Adrenal gland (tissue), 12 donors: ENCODE measurements around the gene RNU6-9. TPM values are rescaled to one million over a fixed set of nuclear protein-coding genes. Genes with fewer than 3 reads are reported as not detected.
"Not testable (repeated sequence)": the region's sequence is repeated elsewhere in the genome, so short reads cannot be mapped to it uniquely, and the experiment has no call there.

Experiments used
- DNase-seq, 7 donors: peaks; one replicate each; pipeline ENCODE4 v3.0.0-alpha.2; 2019 to 2020
- H3K27ac ChIP-seq, 5 donors: fragments of 200-600 bp; sonication (generic) in 4 of 5; 1 replicate in 3 of 5; 2 replicates in 2 of 5; pipeline versions ENCODE4 v1.5.1 to v1.8.0; 2016 to 2020; ENCODE audit warnings: mild to moderate bottlenecking in 1 of 5
- H3K27me3 ChIP-seq: fragments of 200-600 bp; 2 replicates; pipeline ENCODE4 v1.8.0; 2021
- H3K36me3 ChIP-seq, 2 donors: fragments of 200-600 bp; replicated peaks in 1 of 2; 1 replicate in 1 of 2; 2 replicates in 1 of 2; pipeline versions ENCODE4 v1.5.1 to v1.8.0; 2018 to 2022
- H3K4me1 ChIP-seq, 2 donors: fragments of 200-600 bp; replicated peaks in 1 of 2; 1 replicate in 1 of 2; 2 replicates in 1 of 2; pipeline versions ENCODE4 v1.5.1 to v1.8.0; 2018 to 2021
- H3K4me3 ChIP-seq, 4 donors: fragments of 200-600 bp; sonication (generic) in 3 of 4; one replicate each; pipeline ENCODE4 v1.5.1; 2016 to 2018
- H3K9me3 ChIP-seq, 3 donors: fragments of 200-600 bp; sonication (generic) in 1 of 3; replicated peaks in 1 of 3; 1 replicate in 2 of 3; 2 replicates in 1 of 3; pipeline versions ENCODE4 v1.5.1 to v1.8.0; 2016 to 2021
- POLR2A ChIP-seq, 2 donors: fragments of 450-650 bp; IDR thresholded peaks; one replicate each; pipeline ENCODE4 v1.6.1; 2017; ENCODE audit warnings: antibody characterized with exemption in 2 of 2, mild to moderate bottlenecking in 2 of 2, moderate library complexity in 1 of 2
- WGBS, 4 donors: extraction: QIAGEN DNeasy Blood & Tissue Kit in 2 of 4; methylation state at CpG; one replicate each; pipeline versions ENCODE4 v1.1.5 to v1.1.7; 2013 to 2017; 5-methylcytosine and 5-hydroxymethylcytosine counted together
- intact Hi-C, 2 donors: fragments of 100-400 bp; cut with DNase I; formaldehyde crosslinking; loops; one replicate each; pipeline versions ENCODE4 v1.14.1 to v1.15.0; 2022 to 2023
- polyA plus RNA-seq, 3 donors: library from polyadenylated mRNA; stranded (reverse); fragments of 200-250 nt in 2 of 3; fragments of 350-450 nt in 1 of 3; fragmentation: Illumina TruSeq in 1 of 3; extraction: RNeasy Lipid Tissue Mini Kit (QIAGEN cat#74804) in 1 of 3; gene quantifications; one replicate each; pipeline ENCODE4 v1.2.3, GENCODE V29; 2013 to 2014
- total RNA-seq, 9 donors: library from RNA; depleted of rRNA in 4 of 9; stranded (reverse); fragments of >200 nt in 4 of 9; fragments of 120-200 nt in 1 of 9; fragmentation: NEBNext Ultra II Directional in 1 of 9; extraction: Animal tissue kit (Norgen Biotek cat#: 25700) in 1 of 9; gene quantifications; one replicate each; pipeline versions ENCODE4 v1.1.0 to v1.2.4, GENCODE V29; 2013 to 2023
- TF ChIP-seq, protein P1 (sequence below), 6 experiments: fragments of 450-650 bp in 4 of 6; fragments of 200-600 bp in 2 of 6; sonication (generic) in 1 of 6; IDR thresholded peaks; 1 replicate in 5 of 6; 2 replicates in 1 of 6; pipeline versions ENCODE4 v1.5.1 to v1.8.0; 2016 to 2021; ENCODE audit warnings: antibody characterized with exemption in 6 of 6, mild to moderate bottlenecking in 2 of 6, moderate library complexity in 1 of 6
- donor health status: healthy with polysubstance abuse.
- donor health status: Bipolar disorder and iron deficiency.
- donor health status: DM: yes; HTN: yes; CAD: no.
- donor health status: DM: no; HTN: no; CAD: no.
- donor health status: DM: no; HTN: no; CAD: no.
- donor health status: DM: yes; HTN: yes; CAD: no.

RNU6-9 gene
- total and polyA plus RNA-seq, 12 donors = not detected

- Histone ChIP-seq H3K27ac (peak overlapping the region; percentile 21 to 92 (median 65)), H3K4me3 (peak overlapping the region in 1 of 4 donors; percentile 21)
- intact Hi-C loops = loop anchor here in 1 of 2 donors (10.0 kb wide), 1 partner anchor 76 kb away; no protein-coding TSS in a partner anchor
Measured at GRCh38 chr19:850979-851335, 42.3 kb upstream of the RNU6-9 start.

DNA sequence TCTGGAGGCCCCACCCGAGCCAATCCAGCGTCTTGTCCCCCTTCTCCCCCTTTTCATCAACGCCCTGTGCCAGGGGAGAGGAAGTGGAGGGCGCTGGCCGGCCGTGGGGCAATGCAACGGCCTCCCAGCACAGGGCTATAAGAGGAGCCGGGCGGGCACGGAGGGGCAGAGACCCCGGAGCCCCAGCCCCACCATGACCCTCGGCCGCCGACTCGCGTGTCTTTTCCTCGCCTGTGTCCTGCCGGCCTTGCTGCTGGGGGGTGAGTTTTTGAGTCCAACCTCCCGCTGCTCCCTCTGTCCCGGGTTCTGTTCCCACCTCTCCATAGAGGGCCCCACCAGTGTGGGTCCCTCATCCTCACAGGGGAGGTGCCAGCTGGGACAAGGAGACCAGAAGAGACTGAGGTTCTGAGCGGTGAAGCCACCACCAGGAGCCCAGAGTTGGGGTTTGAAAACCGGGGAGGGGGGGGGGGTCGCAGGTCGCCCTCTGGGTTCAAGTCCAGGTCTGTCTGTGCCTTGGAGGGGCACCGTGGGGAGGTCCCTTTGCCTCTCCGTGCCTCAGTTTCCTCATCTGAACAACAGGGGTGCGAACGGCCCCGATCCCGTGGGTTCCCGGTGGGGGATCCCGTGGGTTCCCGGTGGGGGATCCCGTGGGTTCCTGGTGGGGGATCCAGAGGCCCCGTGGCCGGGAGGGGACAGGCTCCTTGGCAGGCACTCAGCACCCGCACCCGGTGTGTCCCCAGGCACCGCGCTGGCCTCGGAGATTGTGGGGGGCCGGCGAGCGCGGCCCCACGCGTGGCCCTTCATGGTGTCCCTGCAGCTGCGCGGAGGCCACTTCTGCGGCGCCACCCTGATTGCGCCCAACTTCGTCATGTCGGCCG lies 40.9 kb upstream of the RNU6-9 start, which contains the start of gene ELANE:
TSS of gene ELANE (plus strand) at position 168 of the 878 bp plus-strand sequence. CDS start at position 194, 26 bp downstream.
- peaks cover 9% of the 10 kb centered on the region for H3K27me3 ChIP-seq
- intact Hi-C loops = loop anchor here in 1 of 2 donors (10.0 kb wide), 1 partner anchor 78 kb away; no protein-coding TSS in a partner anchor
- peak within 1 kb of the TSS; percentile 21 to 92 (median 65) for H3K27ac ChIP-seq
- peaks cover 0 to 10% of the 10 kb centered on the region in 2 donors for H3K4me1 ChIP-seq
- no peaks in the 10 kb centered on the region for H3K9me3 ChIP-seq
- 57 to 78% (median 61%) methylated on average over 14 to 55 of the region's 55 CpGs for WGBS, 4 donors
- TF ChIP-seq POLR2A (IDR thresholded peaks at IDR 0.05) = no peak
- TF ChIP-seq, protein P1, sequence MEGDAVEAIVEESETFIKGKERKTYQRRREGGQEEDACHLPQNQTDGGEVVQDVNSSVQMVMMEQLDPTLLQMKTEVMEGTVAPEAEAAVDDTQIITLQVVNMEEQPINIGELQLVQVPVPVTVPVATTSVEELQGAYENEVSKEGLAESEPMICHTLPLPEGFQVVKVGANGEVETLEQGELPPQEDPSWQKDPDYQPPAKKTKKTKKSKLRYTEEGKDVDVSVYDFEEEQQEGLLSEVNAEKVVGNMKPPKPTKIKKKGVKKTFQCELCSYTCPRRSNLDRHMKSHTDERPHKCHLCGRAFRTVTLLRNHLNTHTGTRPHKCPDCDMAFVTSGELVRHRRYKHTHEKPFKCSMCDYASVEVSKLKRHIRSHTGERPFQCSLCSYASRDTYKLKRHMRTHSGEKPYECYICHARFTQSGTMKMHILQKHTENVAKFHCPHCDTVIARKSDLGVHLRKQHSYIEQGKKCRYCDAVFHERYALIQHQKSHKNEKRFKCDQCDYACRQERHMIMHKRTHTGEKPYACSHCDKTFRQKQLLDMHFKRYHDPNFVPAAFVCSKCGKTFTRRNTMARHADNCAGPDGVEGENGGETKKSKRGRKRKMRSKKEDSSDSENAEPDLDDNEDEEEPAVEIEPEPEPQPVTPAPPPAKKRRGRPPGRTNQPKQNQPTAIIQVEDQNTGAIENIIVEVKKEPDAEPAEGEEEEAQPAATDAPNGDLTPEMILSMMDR (IDR thresholded peaks at IDR 0.05) = no peak
- no peak for DNase-seq
- H3K4me3 ChIP-seq = no peak within 1 kb of the TSS
- no peaks in the 10 kb centered on the region for H3K36me3 ChIP-seq

More at GRCh38 chr19:850979-851335, 42.3 kb upstream of the RNU6-9 start:
- Histone ChIP-seq H3K9me3 (no peaks in the 10 kb centered on the region), H3K36me3 (no peaks in the 10 kb centered on the region), H3K27me3 (peaks cover 13% of the 10 kb centered on the region), H3K4me1 (peaks cover 0 to 10% of the 10 kb centered on the region in 2 donors)
- DNase-seq = no peak
- peak in 1 of 2 donors; percentile 4 for TF ChIP-seq POLR2A (IDR thresholded peaks at IDR 0.05)
- TF ChIP-seq, protein P1 (IDR thresholded peaks at IDR 0.05) = no peak
- WGBS, 4 donors = 17 to 36% (median 27%) methylated on average over 7 to 13 of the region's 13 CpGs

DNA sequence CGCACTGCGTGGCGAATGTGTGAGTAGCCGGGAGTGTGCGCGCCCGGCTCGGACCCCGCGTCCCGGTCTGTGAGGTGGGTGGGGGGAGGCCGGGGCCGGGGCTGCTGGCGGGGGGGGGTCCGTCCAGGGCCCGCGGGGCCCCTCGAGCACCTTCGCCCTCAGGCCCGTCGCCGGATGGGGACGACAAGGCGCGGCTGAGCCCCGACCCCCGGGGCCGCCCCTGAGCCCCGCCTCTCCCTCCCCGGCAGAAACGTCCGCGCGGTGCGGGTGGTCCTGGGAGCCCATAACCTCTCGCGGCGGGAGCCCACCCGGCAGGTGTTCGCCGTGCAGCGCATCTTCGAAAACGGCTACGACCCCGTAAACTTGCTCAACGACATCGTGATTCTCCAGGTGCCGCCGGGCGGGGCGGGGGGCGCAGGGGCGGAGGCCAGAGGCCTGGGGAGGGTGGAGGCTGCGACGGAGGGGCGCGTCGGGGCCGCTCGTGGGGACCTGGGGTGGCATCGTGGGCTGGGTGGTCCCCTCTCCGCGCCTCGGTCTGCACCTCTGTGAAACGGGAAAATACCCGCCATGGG lies 40.2 kb upstream of the RNU6-9 start:
- Histone ChIP-seq H3K27me3 (peaks cover 9% of the 10 kb centered on the region), H3K4me3 (no peak overlapping the region)
- intact Hi-C loops = loop anchor here in 1 of 2 donors (10.0 kb wide), 1 partner anchor 78 kb away; no protein-coding TSS in a partner anchor

DNA sequence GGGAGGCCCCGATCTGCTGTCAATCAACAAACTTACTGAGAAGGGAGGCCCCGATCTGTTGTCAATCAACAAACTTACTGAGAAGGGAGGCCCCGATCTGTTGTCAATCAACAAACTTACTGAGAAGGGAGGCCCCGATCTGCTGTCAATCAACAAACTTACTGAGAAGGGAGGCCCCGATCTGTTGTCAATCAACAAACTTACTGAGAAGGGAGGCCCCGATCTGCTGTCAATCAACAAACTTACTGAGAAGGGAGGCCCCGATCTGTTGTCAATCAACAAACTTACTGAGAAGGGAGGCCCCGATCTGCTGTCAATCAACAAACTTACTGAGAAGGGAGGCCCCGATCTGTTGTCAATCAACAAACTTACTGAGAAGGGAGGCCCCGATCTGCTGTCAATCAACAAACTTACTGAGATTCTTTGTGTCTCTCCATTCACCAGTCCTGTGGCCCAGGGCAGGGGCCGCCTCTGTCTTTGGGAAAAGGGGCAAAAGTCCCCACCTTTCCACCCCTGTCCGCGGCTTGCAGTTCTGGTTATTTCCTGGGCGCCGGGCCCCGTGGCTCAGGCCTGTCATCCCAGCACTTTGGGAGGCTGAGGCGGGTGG lies 39.6 kb upstream of the RNU6-9 start:
- not testable (repeated sequence) for H3K4me3 ChIP-seq, H3K9me3 ChIP-seq, H3K36me3 ChIP-seq, DNase-seq, H3K4me1 ChIP-seq, H3K27me3 ChIP-seq, H3K27ac ChIP-seq
- intact Hi-C loops = loop anchor here in 1 of 2 donors (10.0 kb wide), 1 partner anchor 79 kb away; no protein-coding TSS in a partner anchor
- 71 to 79% (median 78%) methylated on average over 4 to 11 of the region's 17 CpGs for WGBS, 4 donors

More for the DNA sequence above, 40.2 kb upstream of the RNU6-9 start:
- DNase-seq = no peak
- Histone ChIP-seq H3K9me3 (no peaks in the 10 kb centered on the region), H3K36me3 (no peaks in the 10 kb centered on the region), H3K4me1 (peaks cover 0 to 10% of the 10 kb centered on the region in 2 donors), H3K27ac (no peak overlapping the region)
- 15 to 35% (median 31%) methylated on average over 4 to 67 of the region's 67 CpGs for WGBS, 4 donors
- TF ChIP-seq POLR2A (IDR thresholded peaks at IDR 0.05) = no peak
- TF ChIP-seq, protein P1 (IDR thresholded peaks at IDR 0.05) = no peak
